HL-60 (cell line): ENCODE measurements around the gene ANKRD53.

ENCODE experiments used
- GABPA ChIP-seq: IDR thresholded peaks from 2 replicates; pipeline ENCODE4 v1.6.1; 2012; ENCODE audit warnings: low read depth
- POLR2AphosphoS5 ChIP-seq: IDR thresholded peaks from 2 replicates; pipeline ENCODE4 v1.6.1; 2012; ENCODE audit warnings: low read depth
- TF ChIP-seq, protein P1 (sequence below): IDR thresholded peaks from one replicate; pipeline ENCODE4 v1.5.1; 2011; ENCODE audit warnings: low read length, control low read depth, inconsistent platforms; ENCODE audit not compliant: insufficient read depth
- TF ChIP-seq, protein P2 (sequence below): IDR thresholded peaks from 2 replicates; pipeline ENCODE4 v1.6.1; 2012; ENCODE audit warnings: low read depth; ENCODE audit not compliant: insufficient replicate concordance

DNA sequence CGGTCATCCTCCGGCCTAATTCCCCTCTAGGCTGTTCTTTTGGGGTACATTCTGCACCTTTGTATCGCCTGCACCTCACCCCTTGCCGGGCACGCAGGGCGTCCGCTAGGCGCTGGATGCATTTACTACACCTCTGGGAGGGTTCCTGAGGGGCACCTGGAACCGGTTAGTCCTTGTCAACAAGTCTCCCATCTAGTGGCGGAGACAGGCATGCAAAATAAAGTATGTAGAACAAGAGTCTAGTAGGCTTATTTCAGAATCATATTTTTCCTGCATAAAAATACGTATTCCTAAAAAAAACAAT lies 16.9 kb downstream of the ANKRD53 start:
- TF ChIP-seq, protein P1, sequence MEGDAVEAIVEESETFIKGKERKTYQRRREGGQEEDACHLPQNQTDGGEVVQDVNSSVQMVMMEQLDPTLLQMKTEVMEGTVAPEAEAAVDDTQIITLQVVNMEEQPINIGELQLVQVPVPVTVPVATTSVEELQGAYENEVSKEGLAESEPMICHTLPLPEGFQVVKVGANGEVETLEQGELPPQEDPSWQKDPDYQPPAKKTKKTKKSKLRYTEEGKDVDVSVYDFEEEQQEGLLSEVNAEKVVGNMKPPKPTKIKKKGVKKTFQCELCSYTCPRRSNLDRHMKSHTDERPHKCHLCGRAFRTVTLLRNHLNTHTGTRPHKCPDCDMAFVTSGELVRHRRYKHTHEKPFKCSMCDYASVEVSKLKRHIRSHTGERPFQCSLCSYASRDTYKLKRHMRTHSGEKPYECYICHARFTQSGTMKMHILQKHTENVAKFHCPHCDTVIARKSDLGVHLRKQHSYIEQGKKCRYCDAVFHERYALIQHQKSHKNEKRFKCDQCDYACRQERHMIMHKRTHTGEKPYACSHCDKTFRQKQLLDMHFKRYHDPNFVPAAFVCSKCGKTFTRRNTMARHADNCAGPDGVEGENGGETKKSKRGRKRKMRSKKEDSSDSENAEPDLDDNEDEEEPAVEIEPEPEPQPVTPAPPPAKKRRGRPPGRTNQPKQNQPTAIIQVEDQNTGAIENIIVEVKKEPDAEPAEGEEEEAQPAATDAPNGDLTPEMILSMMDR: peak; percentile 15
- TF ChIP-seq POLR2AphosphoS5 (no peak), GABPA (no peak)
- TF ChIP-seq, protein P2, sequence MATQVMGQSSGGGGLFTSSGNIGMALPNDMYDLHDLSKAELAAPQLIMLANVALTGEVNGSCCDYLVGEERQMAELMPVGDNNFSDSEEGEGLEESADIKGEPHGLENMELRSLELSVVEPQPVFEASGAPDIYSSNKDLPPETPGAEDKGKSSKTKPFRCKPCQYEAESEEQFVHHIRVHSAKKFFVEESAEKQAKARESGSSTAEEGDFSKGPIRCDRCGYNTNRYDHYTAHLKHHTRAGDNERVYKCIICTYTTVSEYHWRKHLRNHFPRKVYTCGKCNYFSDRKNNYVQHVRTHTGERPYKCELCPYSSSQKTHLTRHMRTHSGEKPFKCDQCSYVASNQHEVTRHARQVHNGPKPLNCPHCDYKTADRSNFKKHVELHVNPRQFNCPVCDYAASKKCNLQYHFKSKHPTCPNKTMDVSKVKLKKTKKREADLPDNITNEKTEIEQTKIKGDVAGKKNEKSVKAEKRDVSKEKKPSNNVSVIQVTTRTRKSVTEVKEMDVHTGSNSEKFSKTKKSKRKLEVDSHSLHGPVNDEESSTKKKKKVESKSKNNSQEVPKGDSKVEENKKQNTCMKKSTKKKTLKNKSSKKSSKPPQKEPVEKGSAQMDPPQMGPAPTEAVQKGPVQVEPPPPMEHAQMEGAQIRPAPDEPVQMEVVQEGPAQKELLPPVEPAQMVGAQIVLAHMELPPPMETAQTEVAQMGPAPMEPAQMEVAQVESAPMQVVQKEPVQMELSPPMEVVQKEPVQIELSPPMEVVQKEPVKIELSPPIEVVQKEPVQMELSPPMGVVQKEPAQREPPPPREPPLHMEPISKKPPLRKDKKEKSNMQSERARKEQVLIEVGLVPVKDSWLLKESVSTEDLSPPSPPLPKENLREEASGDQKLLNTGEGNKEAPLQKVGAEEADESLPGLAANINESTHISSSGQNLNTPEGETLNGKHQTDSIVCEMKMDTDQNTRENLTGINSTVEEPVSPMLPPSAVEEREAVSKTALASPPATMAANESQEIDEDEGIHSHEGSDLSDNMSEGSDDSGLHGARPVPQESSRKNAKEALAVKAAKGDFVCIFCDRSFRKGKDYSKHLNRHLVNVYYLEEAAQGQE: no peak
